Stimulated activated CD8-positive, alpha-beta memory T cell treated with anti-CD3 and anti-CD28 coated beads, Interleukin-15, amount 100 ng/mL, for 1 hour (primary cell): ENCODE data around the gene MAP1LC3B.

Experiments used
- DNase-seq: peaks from one replicate; pipeline ENCODE4 v3.0.0-alpha.2; 2020; ENCODE audit warnings: low read depth

The MAP1LC3B gene

GRCh38 chr16:87391950-87392820 is at the start of gene MAP1LC3B:
TSS of gene MAP1LC3B (plus strand) at chr16:87392336. CDS start at chr16:87392428, 92 bp downstream.
- DNase-seq: peak; percentile 93

GRCh38 chr16:87342504-87342903 is 49.6 kb upstream of the MAP1LC3B start:
- no peak for DNase-seq

- no peak for DNase-seq
Measured at GRCh38 chr16:87342978-87343752, 49.0 kb upstream of the MAP1LC3B start.

GRCh38 chr16:87343753-87344050 is 48.4 kb upstream of the MAP1LC3B start:
- no peak for DNase-seq

GRCh38 chr16:87344165-87344930 is 47.8 kb upstream of the MAP1LC3B start:
- no peak for DNase-seq

- peak; percentile 4 for DNase-seq
Measured at GRCh38 chr16:87344931-87345631, 47.1 kb upstream of the MAP1LC3B start.

- DNase-seq: no peak
Measured at GRCh38 chr16:87345726-87346424, 46.3 kb upstream of the MAP1LC3B start.

- DNase-seq: no peak
Measured at GRCh38 chr16:87346517-87347060, 45.5 kb upstream of the MAP1LC3B start.

- no peak for DNase-seq
Measured at GRCh38 chr16:87347932-87348615, 44.1 kb upstream of the MAP1LC3B start.

- no peak for DNase-seq
Measured at GRCh38 chr16:87348616-87349157, 43.4 kb upstream of the MAP1LC3B start.

GRCh38 chr16:87350031-87350430 is 42.1 kb upstream of the MAP1LC3B start:
- DNase-seq: no peak

GRCh38 chr16:87350681-87351319 is 41.3 kb upstream of the MAP1LC3B start:
- no peak for DNase-seq

- no peak for DNase-seq
Measured at GRCh38 chr16:87351320-87351698, 40.8 kb upstream of the MAP1LC3B start.

GRCh38 chr16:87352818-87353217 is 39.3 kb upstream of the MAP1LC3B start:
- DNase-seq: no peak

GRCh38 chr16:87353613-87354012 is 38.5 kb upstream of the MAP1LC3B start:
- no peak for DNase-seq

GRCh38 chr16:87356491-87356853 is 35.7 kb upstream of the MAP1LC3B start:
- no peak for DNase-seq

- DNase-seq: no peak
Measured at GRCh38 chr16:87358250-87358649, 33.9 kb upstream of the MAP1LC3B start.

GRCh38 chr16:87358696-87359095 is 33.4 kb upstream of the MAP1LC3B start:
- no peak for DNase-seq

- DNase-seq: no peak
Measured at GRCh38 chr16:87359121-87359520, 33.0 kb upstream of the MAP1LC3B start.
